GM12878 (cell line): ENCODE data around the gene LRTM2. TPM values are rescaled to one million over a fixed set of nuclear protein-coding genes. Genes with fewer than 3 reads are reported as not detected.

Experiments used
- CBX5 ChIP-seq: sonication (generic); IDR thresholded peaks from 2 replicates; pipeline ENCODE4 v1.6.1; 2016; ENCODE audit warnings: low read depth, moderate library complexity, mild to moderate bottlenecking, inconsistent platforms
- CHD4 ChIP-seq: fragments of 200-600 bp; sonication (generic); IDR thresholded peaks from 2 replicates; pipeline ENCODE4 v1.6.1; 2016; ENCODE audit warnings: mild to moderate bottlenecking
- RELB ChIP-seq: fragments of 450-650 bp; IDR thresholded peaks from 2 replicates; pipeline ENCODE4 v1.6.1; 2017; ENCODE audit warnings: low read depth, mild to moderate bottlenecking, moderate library complexity
- REST ChIP-seq: IDR thresholded peaks from 2 replicates; pipeline ENCODE4 v1.6.1; 2012; ENCODE audit warnings: mild to moderate bottlenecking, low read depth, low read length
- TARDBP ChIP-seq: IDR thresholded peaks from 2 replicates; pipeline ENCODE4 v1.6.1; 2016; ENCODE audit warnings: borderline replicate concordance
- polyA plus RNA-seq, 11 experiments: library from polyadenylated mRNA; depleted of rRNA in 4 of 11; unstranded in 6 of 11; stranded (reverse) in 5 of 11; fragments of >200 nt; fragmentation: Nextera tagmentation in 4 of 11; fragmentation: Illumina TruSeq in 1 of 11; extraction: Ambion mirVana in 4 of 11; extraction: Trizol in 1 of 11; gene quantifications; 1 replicate in 1 of 11; 2 replicates in 10 of 11; pipeline versions ENCODE4 v1.2.1 to v1.2.3, GENCODE V29; 2011 to 2016; ENCODE audit warnings: inconsistent platforms in 2 of 11, missing spikeins in 2 of 11, low read depth in 1 of 11
- total RNA-seq, 4 experiments: library from RNA; depleted of rRNA in 3 of 4; stranded (reverse); fragments of >200 nt in 3 of 4; fragmentation: Illumina TruSeq in 1 of 4; extraction: Trizol in 1 of 4; gene quantifications; 2 replicates each; pipeline versions ENCODE4 v1.2.1 to v1.2.3, GENCODE V29; 2013 to 2021

Gene LRTM2
- total and polyA plus RNA-seq, 10 of the 15 experiments (the other 5 are each of a cell fraction or from before 2014, with no cell fraction given): 0.05 TPM; not detected in 9

GRCh38 chr12:1792406-1792805 is 28.0 kb upstream of the LRTM2 start (continued):
- TF ChIP-seq RELB (no peak), TARDBP (no peak), CHD4 (no peak), CBX5 (no peak), REST (no peak)
